ENCODE data around the gene RANBP1. TPM values are rescaled to one million over a fixed set of nuclear protein-coding genes. Genes with fewer than 3 reads are reported as not detected.

RANBP1 gene
- total and polyA plus RNA-seq, 2 of the 8 experiments (the other 6 are each of a cell fraction or from before 2014, with no cell fraction given), result 343 to 484 TPM

GRCh38 chr22:20155330-20156041, 39.6 kb downstream of the RANBP1 start (continued):
- TF ChIP-seq PHF8 (conservative IDR thresholded peaks at IDR 0.05; ENCODE audit: low read depth, low read length), result no peak
- TF ChIP-seq GABPA (IDR thresholded peaks at IDR 0.05; ENCODE audit: borderline replicate concordance, insufficient read depth, low read length), result no peak
- TF ChIP-seq USF2 (IDR thresholded peaks at IDR 0.05; ENCODE audit: low read length), result no peak
- TF ChIP-seq SRF (IDR thresholded peaks at IDR 0.05; ENCODE audit: low read depth, low read length), result no peak
- TF ChIP-seq TEAD4 (IDR thresholded peaks at IDR 0.05; ENCODE audit: low read depth, low read length), result no peak

Measured in H1 (cell line).